HG03060 (cell line): ENCODE results near the gene CIITA.
"Not testable (repeated sequence)": the region's sequence is repeated elsewhere in the genome, so short reads cannot be mapped to it uniquely, and the experiment has no call there.

Experiments used
- ATAC-seq: cut with Tn5 transposase; IDR thresholded peaks from one replicate; pipeline ENCODE4 v1.9.1; 2021; ENCODE audit warnings: low read depth, moderate number of reproducible peaks; ENCODE audit not compliant: unreplicated experiment

Gene CIITA

GRCh38 chr16:10932959-10933710 is 56.1 kb downstream of the CIITA start:
- ATAC-seq = no peak

GRCh38 chr16:10933865-10934264 is 56.9 kb downstream of the CIITA start:
- no peak for ATAC-seq

GRCh38 chr16:10934325-10935107 is 57.5 kb downstream of the CIITA start:
- no peak for ATAC-seq

GRCh38 chr16:10935226-10935915 is 58.4 kb downstream of the CIITA start:
- ATAC-seq = no peak

DNA sequence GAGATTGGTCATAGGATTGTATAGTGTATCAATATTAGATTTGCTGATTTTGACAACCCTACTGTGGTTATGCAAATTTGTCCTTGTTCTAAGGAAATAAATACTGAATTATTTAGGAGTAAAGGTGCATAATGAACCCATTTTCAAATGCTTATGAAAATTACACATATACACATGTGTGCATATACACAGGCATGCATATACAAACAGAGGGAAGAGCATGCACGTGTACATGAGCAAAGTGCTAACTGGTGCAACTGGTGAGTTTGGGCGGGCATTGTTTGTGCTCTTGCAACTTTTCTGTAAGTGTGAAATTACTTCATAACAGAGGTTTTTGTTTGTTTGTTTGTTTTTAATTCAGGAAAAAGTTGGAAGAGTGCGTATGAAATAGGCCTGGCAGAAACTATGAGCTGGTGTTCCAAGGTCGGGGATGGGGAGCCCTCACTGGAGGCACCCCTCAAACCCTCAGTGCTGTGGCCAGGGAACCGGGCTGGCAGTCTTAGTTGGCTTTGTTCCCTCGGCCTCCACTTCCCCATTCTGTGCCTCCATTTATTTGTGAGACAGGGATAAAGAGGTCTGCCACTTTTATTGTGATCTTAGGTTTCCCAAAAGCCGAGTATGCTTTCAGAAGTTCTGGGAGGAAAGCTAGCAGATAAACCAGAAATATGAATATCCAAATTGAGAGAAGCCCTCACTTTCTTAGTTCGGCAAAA is 59.4 kb downstream of the CIITA start:
- no peak for ATAC-seq

GRCh38 chr16:10937068-10937859 is 60.3 kb downstream of the CIITA start:
- ATAC-seq = no peak

- ATAC-seq = no peak
Measured at GRCh38 chr16:10938321-10938720, 61.3 kb downstream of the CIITA start.

- ATAC-seq = no peak
Measured at GRCh38 chr16:10938796-10939648, 62.0 kb downstream of the CIITA start.

DNA sequence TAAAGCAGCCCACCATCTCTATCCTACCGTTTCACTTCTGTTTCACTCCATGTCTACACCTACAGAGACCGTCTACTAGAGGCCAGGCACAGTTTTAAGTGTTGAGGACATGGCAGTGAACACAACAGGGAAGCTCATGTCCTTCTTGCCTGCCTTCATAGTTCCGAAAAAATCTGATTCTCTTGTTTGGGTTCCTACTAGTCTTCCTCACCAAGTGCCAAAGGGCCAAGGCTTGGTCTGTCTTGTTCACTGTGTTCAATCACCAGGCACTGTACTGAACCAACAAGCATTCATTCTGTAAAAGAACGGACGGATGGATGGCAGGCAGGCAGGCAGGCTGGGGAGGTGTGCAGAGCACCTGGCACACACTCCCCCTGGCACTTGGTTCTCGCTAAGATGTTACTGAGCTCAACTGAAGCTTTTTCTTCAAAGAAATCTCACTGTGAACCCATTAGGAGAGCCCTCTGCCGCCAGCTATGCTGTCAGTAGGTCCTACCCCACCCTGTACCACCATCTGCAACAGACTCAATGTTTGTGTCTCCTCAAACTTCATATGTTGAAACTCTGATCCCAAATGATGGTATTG is 62.7 kb downstream of the CIITA start:
- ATAC-seq = no peak

DNA sequence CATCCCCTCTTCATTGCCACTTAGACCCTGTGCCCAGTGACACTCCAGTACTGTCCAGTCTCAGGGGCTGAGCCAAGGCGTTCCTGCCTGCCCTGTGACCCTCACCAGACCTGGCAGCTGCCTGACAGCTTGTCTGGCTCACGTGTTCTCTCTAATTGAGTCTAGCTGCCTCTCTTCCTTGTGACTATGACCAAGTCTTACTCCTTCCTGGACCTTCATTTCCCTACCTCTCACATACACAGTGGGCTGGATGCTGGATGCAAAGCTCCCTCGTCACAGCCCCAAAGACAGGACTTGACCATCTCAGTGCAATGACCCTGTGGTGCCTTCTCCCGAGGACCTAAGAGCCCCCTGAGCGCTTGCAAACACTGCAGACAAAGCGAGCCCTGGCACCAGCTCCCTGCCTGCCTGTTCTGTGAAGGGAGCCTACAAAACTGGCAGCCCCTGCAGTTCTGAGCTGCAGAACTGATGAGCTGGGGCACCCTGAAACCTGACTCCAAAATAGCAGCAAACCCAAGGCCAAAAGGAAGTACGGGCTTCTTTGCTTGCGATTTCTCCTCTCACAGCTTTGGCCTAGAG is 63.6 kb downstream of the CIITA start:
- no peak for ATAC-seq

DNA sequence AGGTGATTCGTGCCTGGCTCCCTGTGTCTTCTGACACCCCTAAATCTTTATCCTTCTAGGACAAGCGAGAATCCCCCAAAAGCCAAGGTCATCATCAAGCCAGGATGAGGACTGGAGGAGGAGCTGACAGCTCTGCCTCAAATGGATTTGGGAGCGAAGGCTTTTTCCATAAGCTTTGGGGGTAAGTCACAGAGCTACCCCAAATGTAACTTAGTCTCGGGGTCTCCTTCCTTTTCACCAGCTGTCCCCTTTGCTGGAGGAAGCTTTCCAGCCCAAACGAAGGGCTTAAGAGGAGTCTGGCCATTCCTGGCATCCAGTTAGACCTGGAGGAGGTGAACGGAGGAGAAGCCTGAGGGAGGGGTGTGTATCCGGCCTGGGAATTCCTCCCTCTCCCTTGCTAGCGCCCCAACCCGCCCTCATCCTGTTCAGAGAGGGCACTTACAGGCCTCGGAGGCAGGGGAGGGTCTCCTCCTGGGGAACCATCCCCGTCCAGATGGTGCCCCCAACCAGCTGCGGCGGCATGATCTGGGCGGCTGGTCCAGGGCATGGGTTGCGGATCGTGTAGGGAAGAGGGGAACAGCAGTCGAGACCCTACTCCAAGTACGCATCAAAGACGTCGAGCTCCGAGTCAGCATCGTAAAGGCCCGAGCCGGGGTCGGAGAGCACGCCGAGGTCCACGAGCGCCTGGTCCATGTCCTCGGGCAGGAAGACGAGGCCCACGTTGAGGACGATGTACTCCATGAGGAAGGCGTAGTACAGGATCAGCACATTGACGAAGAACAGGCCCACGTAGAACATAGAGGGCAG is 64.3 kb downstream of the CIITA start:
- ATAC-seq = no peak

GRCh38 chr16:10941935-10942351 is 64.9 kb downstream of the CIITA start:
- not testable (repeated sequence) for ATAC-seq

- ATAC-seq = peak; percentile 25
Measured at GRCh38 chr16:10942352-10943063, 65.5 kb downstream of the CIITA start, which contains the start of gene DEXI. TSS of gene DEXI (minus strand) at chr16:10942468. CDS start at chr16:10942005, 463 bp downstream.

- no peak for ATAC-seq
Measured at GRCh38 chr16:10943064-10943353, 66.0 kb downstream of the CIITA start.

DNA sequence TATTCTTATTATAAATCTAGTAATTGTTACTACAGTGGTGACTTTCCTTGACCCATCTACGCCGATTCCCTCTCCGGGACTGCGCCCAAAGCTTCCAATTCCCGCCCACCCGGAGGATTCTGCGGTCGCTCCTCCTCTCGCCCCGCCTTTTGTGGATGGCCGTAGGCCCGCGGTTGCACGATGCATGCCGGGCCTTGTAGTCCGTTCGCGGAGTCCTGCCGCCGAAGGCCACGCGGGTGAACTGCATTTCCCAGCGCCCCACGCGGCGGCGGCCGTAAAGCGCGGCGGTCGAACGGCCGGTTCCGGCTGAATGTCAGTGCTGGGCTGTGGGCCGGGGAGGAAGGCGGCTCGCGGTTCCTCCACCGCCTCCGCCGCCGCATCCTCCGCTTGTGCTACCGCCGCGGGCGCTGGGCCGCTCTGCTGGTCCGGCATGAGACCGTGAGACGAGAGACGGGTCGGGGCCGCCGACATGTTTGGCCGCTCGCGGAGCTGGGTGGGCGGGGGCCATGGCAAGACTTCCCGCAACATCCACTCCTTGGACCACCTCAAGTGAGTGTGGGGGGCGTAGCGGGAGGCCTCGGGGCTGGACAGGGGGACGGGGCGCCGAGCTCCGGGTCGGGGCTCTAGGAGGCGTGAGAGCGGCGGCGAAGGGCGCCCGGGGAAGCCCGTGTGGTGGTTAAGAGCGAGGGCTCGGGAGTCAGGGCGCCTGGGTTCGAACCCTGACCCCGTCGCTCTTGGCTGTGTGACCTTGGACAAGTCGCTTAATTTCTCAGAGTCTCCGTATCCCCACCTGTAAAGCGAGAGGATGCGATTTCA is 67.5 kb downstream of the CIITA start, which contains the start of gene CLEC16A:
Gene CLEC16A (plus strand): TSS at position 316 of the 816 bp plus-strand sequence. CDS start 154 bp downstream, at position 470.
- ATAC-seq = peak; percentile 64
